GM06990 (cell line): ENCODE measurements around the gene CCDC92.

Experiments used
- DNase-seq: peaks from one replicate; pipeline ENCODE4 v3.0.0-alpha.2; 2011; ENCODE audit not compliant: insufficient read length; ENCODE audit errors: extremely low read depth
- H3K27me3 ChIP-seq: replicated peaks from 2 replicates; pipeline ENCODE4 v1.6.0; 2011; ENCODE audit warnings: low read length; ENCODE audit not compliant: control insufficient read depth, insufficient read depth
- H3K36me3 ChIP-seq: 2 replicates; pipeline ENCODE4 v1.5.1; 2011; ENCODE audit warnings: low read length; ENCODE audit not compliant: control insufficient read depth, insufficient read depth
- H3K4me3 ChIP-seq: replicated peaks from 2 replicates; pipeline ENCODE4 v1.5.1; 2011; ENCODE audit warnings: low read depth, mild to moderate bottlenecking, control low read depth, low read length
- CTCF ChIP-seq: IDR thresholded peaks from 2 replicates; pipeline ENCODE4 v1.5.1; 2011; ENCODE audit warnings: low read length, control low read depth, mild to moderate bottlenecking, inconsistent platforms; ENCODE audit not compliant: insufficient read depth, poor library complexity, severe bottlenecking

The CCDC92 gene

GRCh38 chr12:124018539-124018938 lies 45.9 kb upstream of the CCDC92 start:
- Histone ChIP-seq H3K4me3 (no peak overlapping the region), H3K36me3 (no peaks in the 10 kb centered on the region), H3K27me3 (no peaks in the 10 kb centered on the region)
- no peak for TF ChIP-seq CTCF
- no peak for DNase-seq

GRCh38 chr12:124017064-124017463 lies 44.4 kb upstream of the CCDC92 start:
- no peak overlapping the region for H3K4me3 ChIP-seq
- no peaks in the 10 kb centered on the region for H3K27me3 ChIP-seq
- H3K36me3 ChIP-seq, result peaks cover 2% of the 10 kb centered on the region; the same call in 1 of the 2 replicates
- DNase-seq, result no peak
- no peak for TF ChIP-seq CTCF

GRCh38 chr12:124015494-124016461 lies 43.1 kb upstream of the CCDC92 start:
- no peak overlapping the region for H3K4me3 ChIP-seq
- DNase-seq, result no peak
- peaks cover 8% of the 10 kb centered on the region for H3K36me3 ChIP-seq
- H3K27me3 ChIP-seq, result no peaks in the 10 kb centered on the region
- TF ChIP-seq CTCF, result no peak

- Histone ChIP-seq H3K36me3 (peaks cover 9% of the 10 kb centered on the region), H3K27me3 (no peaks in the 10 kb centered on the region), H3K4me3 (no peak overlapping the region)
- DNase-seq, result no peak
- TF ChIP-seq CTCF, result no peak
These were observed 40.4 kb upstream of the CCDC92 start for GRCh38 chr12:124013073-124013472.

- H3K27me3 ChIP-seq, result no peaks in the 10 kb centered on the region
- no peak for DNase-seq
- H3K36me3 ChIP-seq, result peaks cover 9% of the 10 kb centered on the region
- H3K4me3 ChIP-seq, result no peak overlapping the region
- TF ChIP-seq CTCF, result no peak
These were observed 38.9 kb upstream of the CCDC92 start for GRCh38 chr12:124011435-124012115.
